ENCODE measurements around the gene RMRP. TPM values are rescaled to one million over a fixed set of nuclear protein-coding genes. Genes with fewer than 3 reads are reported as not detected.

RMRP gene
- total and polyA plus RNA-seq, 9 of the 15 experiments (the other 6 are each of a cell fraction or from before 2014, with no cell fraction given) = 75.7 to 89,974 (median 13,378) TPM; not detected in 3

- intact Hi-C loops (cut with micrococcal nuclease) = no loop called here
- no peak for ATAC-seq
- DNase-seq (ENCODE audit: extremely low read depth in 1 of 4, low spot score in 3 of 4) = no peak
- H3K4me2 ChIP-seq (ENCODE audit: insufficient read depth, low read length) = no peak overlapping the region
- WGBS (ENCODE audit: insufficient coverage, low coverage, missing lambda C conversion rate) = 72% methylated on average over 4 of the region's 13 CpGs
- FAIRE-seq = no peak
- H2AFZ ChIP-seq (ENCODE audit: low read depth, low read length) = no peak overlapping the region
- CTCF ChIA-PET (ENCODE audit: low intra/inter-chr PET ratio) = no interaction called here
- no peaks in the 10 kb centered on the region for H3K27me3 ChIP-seq (ENCODE audit: control insufficient read depth in 2 of 2, insufficient read depth in 2 of 2, low read length in 2 of 2)
- H3K4me1 ChIP-seq (replicated peaks in 1 of 2; ENCODE audit: control insufficient read depth in 2 of 2, insufficient read depth in 2 of 2, low read length in 2 of 2) = peaks cover 13 to 16% of the 10 kb centered on the region in 2 experiments; a peak in 4 of 5 replicates
- no peak overlapping the region for H3K4me3 ChIP-seq
- H3K79me2 ChIP-seq (ENCODE audit: control insufficient read depth, insufficient read depth, low read length) = no peaks in the 10 kb centered on the region
- H3K36me3 ChIP-seq (ENCODE audit: control insufficient read depth, insufficient read depth, low read length) = peaks cover 7% of the 10 kb centered on the region; the same call in 2 of the 3 replicates
- no TSS peak for BruUV-seq (replicated peaks)
- TF ChIP-seq NR2C1 (IDR thresholded peaks at IDR 0.05) = peak; percentile 76
- TF ChIP-seq NR2C1 (tag; IDR thresholded peaks at IDR 0.05) = peak; percentile 80
- no peak for TF ChIP-seq ZNF583 (CRISPR knock-in tag; IDR thresholded peaks at IDR 0.05)
- TF ChIP-seq BCLAF1 (IDR thresholded peaks at IDR 0.05; ENCODE audit: borderline replicate concordance in 1 of 2, control insufficient read depth in 1 of 2, low read depth in 2 of 2, low read length in 1 of 2) = no peak
- no peak for TF ChIP-seq ZNF511 (CRISPR knock-in tag; IDR thresholded peaks at IDR 0.05)
- TF ChIP-seq RCOR1 (IDR thresholded peaks at IDR 0.05; ENCODE audit: borderline replicate concordance in 1 of 2, low read depth in 2 of 2, low read length in 2 of 2) = peak in 1 of 2 experiments; percentile 61; a peak in 2 of 4 replicates
- TF ChIP-seq ZNF224 (CRISPR knock-in tag; IDR thresholded peaks at IDR 0.05) = no peak
- no peak for TF ChIP-seq BRF1 (IDR thresholded peaks at IDR 0.05; ENCODE audit: borderline replicate concordance, extremely low read depth, insufficient read length)
- TF ChIP-seq BRD9 (IDR thresholded peaks at IDR 0.05; ENCODE audit: low read depth, partially characterized antibody) = no peak
- TF ChIP-seq NR2C2 (CRISPR knock-in tag; IDR thresholded peaks at IDR 0.05) = 0 out of 2 replicates have a peak, but pooled peaks have one; percentile 27
- TF ChIP-seq NR2C2 (tag; IDR thresholded peaks at IDR 0.05) = peak; percentile 17; the same call in 1 of the 2 replicates
- no peak for TF ChIP-seq ASH1L (IDR thresholded peaks at IDR 0.05; ENCODE audit: borderline replicate concordance, low read depth, partially characterized antibody)
- in situ Hi-C loops (cut with MboI) = no loop called here
- H3K9me1 ChIP-seq (ENCODE audit: control insufficient read depth, insufficient read depth, low read length) = no peaks in the 10 kb centered on the region
- POLR2A ChIA-PET = interaction anchor here (1.1 to 1.3 kb wide), 2 partner anchors 9 to 127 kb away, joined by 4 to 5 read pairs; partner anchors contain the start of gene SPAG8
- H3K9me3 ChIP-seq (replicated peaks; ENCODE audit: control insufficient read depth, insufficient read depth, low read depth, low read length) = no peaks in the 10 kb centered on the region
- H3K27ac ChIP-seq (ENCODE audit: extremely low read depth, low read depth, low read length) = no peak overlapping the region
- H3K9ac ChIP-seq (ENCODE audit: insufficient read depth in 1 of 2, low read depth in 2 of 2, low read length in 2 of 2) = peak overlapping the region in 1 of 2 experiments; percentile 20; a peak in 1 of 4 replicates
- no peaks in the 10 kb centered on the region for H4K20me1 ChIP-seq (replicated peaks; ENCODE audit: control insufficient read depth, insufficient read depth, low read length)
Observed at GRCh38 chr9:35685506-35685905, 27.7 kb upstream of the RMRP start.
